ENCODE measurements around the gene CPEB3. TPM values are rescaled to one million over a fixed set of nuclear protein-coding genes. Genes with fewer than 3 reads are reported as not detected.
A peak's percentile ranks its signal among the peaks of the same experiment; 100 is the strongest.

The CPEB3 gene
- total RNA-seq, 3 donors from 2014 or later: 7.4 to 11.0 (median 8.2) TPM

- Histone ChIP-seq H3K9me3 (no peaks in the 10 kb centered on the region), H3K4me3 (no peak overlapping the region), H3K4me1 (ENCODE audit: low read depth) (no peaks in the 10 kb centered on the region), H3K36me3 (ENCODE audit: low read depth) (no peaks in the 10 kb centered on the region)
- DNase-seq: no peak
- intact Hi-C loops (cut with DNase I, micrococcal nuclease): no loop called here
- TF ChIP-seq CTCF (IDR thresholded peaks at IDR 0.05): no peak
- ATAC-seq: no peak
Observed at GRCh38 chr10:92208157-92208720, 82.6 kb downstream of the CPEB3 start.

GRCh38 chr10:92207061-92207460, 83.8 kb downstream of the CPEB3 start:
- intact Hi-C loops (cut with DNase I, micrococcal nuclease): no loop called here
- Histone ChIP-seq H3K4me3 (no peak overlapping the region), H3K9me3 (no peaks in the 10 kb centered on the region), H3K36me3 (ENCODE audit: low read depth) (no peaks in the 10 kb centered on the region), H3K4me1 (ENCODE audit: low read depth) (no peaks in the 10 kb centered on the region)
- ATAC-seq (no peak), DNase-seq (no peak)
- TF ChIP-seq CTCF (IDR thresholded peaks at IDR 0.05): no peak

- H3K9me3 ChIP-seq: no peaks in the 10 kb centered on the region
- no peak for TF ChIP-seq CTCF (IDR thresholded peaks at IDR 0.05)
- ATAC-seq (peak; percentile 95), DNase-seq (peak in 1 of 3 donors; percentile 37)
- no peaks in the 10 kb centered on the region for H3K4me1 ChIP-seq (ENCODE audit: low read depth)
- no peak overlapping the region for H3K4me3 ChIP-seq
- intact Hi-C loops (cut with DNase I, micrococcal nuclease): no loop called here
- no peaks in the 10 kb centered on the region for H3K36me3 ChIP-seq (ENCODE audit: low read depth)
Observed at GRCh38 chr10:92203919-92204623, 86.8 kb downstream of the CPEB3 start.

- intact Hi-C loops (cut with DNase I, micrococcal nuclease): no loop called here
Observed at GRCh38 chr10:92202536-92202935, 88.3 kb downstream of the CPEB3 start.

GRCh38 chr10:92200564-92200963, 90.3 kb downstream of the CPEB3 start:
- DNase-seq (no peak), ATAC-seq (no peak)
- no peak overlapping the region for H3K4me3 ChIP-seq
- no peaks in the 10 kb centered on the region for H3K9me3 ChIP-seq
- H3K36me3 ChIP-seq (ENCODE audit: low read depth): no peaks in the 10 kb centered on the region
- intact Hi-C loops (cut with DNase I, micrococcal nuclease): no loop called here
- no peak for TF ChIP-seq CTCF (IDR thresholded peaks at IDR 0.05)
- H3K4me1 ChIP-seq (ENCODE audit: low read depth): no peaks in the 10 kb centered on the region

More at GRCh38 chr10:92202536-92202935, 88.3 kb downstream of the CPEB3 start:
- no peak for TF ChIP-seq CTCF (IDR thresholded peaks at IDR 0.05)
- DNase-seq (no peak), ATAC-seq (no peak)
- Histone ChIP-seq H3K9me3 (no peaks in the 10 kb centered on the region), H3K36me3 (ENCODE audit: low read depth) (no peaks in the 10 kb centered on the region), H3K4me1 (ENCODE audit: low read depth) (no peaks in the 10 kb centered on the region), H3K4me3 (no peak overlapping the region)

Data from mucosa of descending colon (tissue), 3 donors.